Stomach (tissue), 4 donors: ENCODE data around the gene ANXA2.

ENCODE experiments used
- CTCF ChIP-seq, 7 experiments: fragments of 450-650 bp in 4 of 7; fragments of 200-600 bp in 3 of 7; sonication (generic) in 3 of 7; IDR thresholded peaks; one replicate each; pipeline ENCODE4 v1.5.1; 2016 to 2019; ENCODE audit warnings: antibody characterized with exemption in 7 of 7, control low read depth in 2 of 7, mild to moderate bottlenecking in 1 of 7
- POLR2A ChIP-seq, 4 donors: fragments of 450-650 bp; IDR thresholded peaks; one replicate each; pipeline ENCODE4 v1.6.1; 2016; ENCODE audit warnings: antibody characterized with exemption in 4 of 4, control low read depth in 2 of 4, mild to moderate bottlenecking in 1 of 4, moderate library complexity in 1 of 4
- POLR2AphosphoS5 ChIP-seq, 3 donors: sonication (generic); formaldehyde crosslinking; IDR thresholded peaks; one replicate each; pipeline ENCODE4 v1.6.1; 2016; ENCODE audit warnings: antibody characterized with exemption in 3 of 3

GRCh38 chr15:60345598-60345997 is 52.2 kb downstream of the ANXA2 start:
- TF ChIP-seq CTCF (IDR thresholded peaks at IDR 0.05) (no peak), POLR2AphosphoS5 (IDR thresholded peaks at IDR 0.05) (no peak), POLR2A (IDR thresholded peaks at IDR 0.05) (no peak)
